Caco-2 (cell line): Measurements from ENCODE around the gene ADAMTS15. TPM values are rescaled to one million over a fixed set of nuclear protein-coding genes. Genes with fewer than 3 reads are reported as not detected.

Experiments used
- BruUV-seq: library from RNA; stranded (reverse); fragments of 400-500 nt; replicated peaks from 2 replicates; lab custom pipeline; 2021; lab: Mats Ljungman, UMichigan
- CTCF ChIA-PET: fragments of 300-600 bp; sonication (Branson Sonifier 250); formaldehyde crosslinking; loops from one replicate; lab custom pipeline; 2022; ENCODE audit warnings: antibody characterized with exemption; lab: Charles Lee
- POLR2A ChIA-PET: fragments of 300-600 bp; sonication (Branson Sonifier 250); formaldehyde crosslinking; loops from one replicate; lab custom pipeline; 2022; ENCODE audit warnings: antibody characterized with exemption; lab: Charles Lee
- DNase-seq, 2 experiments: peaks; one replicate each; pipeline versions ENCODE4 v3.0.0 to v3.0.0-alpha.2; 2020 to 2022
- H3K27me3 ChIP-seq: replicated peaks from 2 replicates; pipeline ENCODE4 v1.6.0; 2011; ENCODE audit warnings: low read length; ENCODE audit not compliant: control insufficient read depth, insufficient read depth
- H3K36me3 ChIP-seq: 2 replicates; pipeline ENCODE4 v1.5.1; 2011; ENCODE audit warnings: low read length; ENCODE audit not compliant: control insufficient read depth, insufficient read depth
- H3K4me1 ChIP-seq: fragments of 250-450 bp; sonication (Bioruptor Pico); 2 replicates; pipeline ENCODE4 v1.5.1; 2020; ENCODE audit warnings: mild to moderate bottlenecking
- H3K4me3 ChIP-seq: 2 replicates; pipeline ENCODE4 v1.5.1; 2011; ENCODE audit warnings: low read depth, mild to moderate bottlenecking, control low read depth, low read length
- H3K9me3 ChIP-seq: fragments of 250-450 bp; sonication (Bioruptor Pico); 2 replicates; pipeline ENCODE4 v1.5.1; 2020; ENCODE audit warnings: mild to moderate bottlenecking, moderate library complexity
- H3K27ac Mint-ChIP-seq: one replicate; pipeline ENCODE4 v1.8.0; 2022; ENCODE audit warnings: mixed read lengths; ENCODE audit not compliant: unreplicated experiment
- H3K27me3 Mint-ChIP-seq: one replicate; pipeline ENCODE4 v1.8.0; 2022; ENCODE audit warnings: mixed read lengths; ENCODE audit not compliant: insufficient read depth, unreplicated experiment
- H3K36me3 Mint-ChIP-seq: one replicate; pipeline ENCODE4 v1.8.0; 2022; ENCODE audit warnings: mild to moderate bottlenecking, mixed read lengths; ENCODE audit not compliant: insufficient read depth, unreplicated experiment
- H3K4me1 Mint-ChIP-seq: one replicate; pipeline ENCODE4 v1.8.0; 2022; ENCODE audit warnings: low read depth, mixed read lengths; ENCODE audit not compliant: unreplicated experiment
- H3K4me3 Mint-ChIP-seq: one replicate; pipeline ENCODE4 v1.8.0; 2022; ENCODE audit warnings: mild to moderate bottlenecking, moderate library complexity, mixed read lengths; ENCODE audit not compliant: unreplicated experiment
- H3K9me3 Mint-ChIP-seq: one replicate; pipeline ENCODE4 v1.8.0; 2022; ENCODE audit warnings: mixed read lengths; ENCODE audit not compliant: unreplicated experiment
- intact Hi-C: fragments of 100-400 bp; cut with micrococcal nuclease; formaldehyde crosslinking; loops from one replicate; pipeline ENCODE4 v1.10.0; 2022; ENCODE audit not compliant: unreplicated experiment
- total RNA-seq: library from RNA; stranded (reverse); gene quantifications from 2 replicates; pipeline ENCODE4 v1.2.3, GENCODE V29; 2022
- TF ChIP-seq, protein P1 (sequence below), 2 experiments: fragments of 200-600 bp in 1 of 2; IDR thresholded peaks; 1 replicate in 1 of 2; 2 replicates in 1 of 2; pipeline versions ENCODE4 v1.5.1 to v1.8.0; 2011 to 2022; ENCODE audit warnings: antibody characterized with exemption in 1 of 2, control low read depth in 1 of 2, inconsistent platforms in 1 of 2, low read depth in 1 of 2, low read length in 1 of 2, mild to moderate bottlenecking in 1 of 2, moderate library complexity in 1 of 2; ENCODE audit not compliant: insufficient read depth in 1 of 2, severe bottlenecking in 1 of 2, unreplicated experiment in 1 of 2

The ADAMTS15 gene
- total RNA-seq, 1 experiment from 2014 or later, result 0.20 TPM

DNA sequence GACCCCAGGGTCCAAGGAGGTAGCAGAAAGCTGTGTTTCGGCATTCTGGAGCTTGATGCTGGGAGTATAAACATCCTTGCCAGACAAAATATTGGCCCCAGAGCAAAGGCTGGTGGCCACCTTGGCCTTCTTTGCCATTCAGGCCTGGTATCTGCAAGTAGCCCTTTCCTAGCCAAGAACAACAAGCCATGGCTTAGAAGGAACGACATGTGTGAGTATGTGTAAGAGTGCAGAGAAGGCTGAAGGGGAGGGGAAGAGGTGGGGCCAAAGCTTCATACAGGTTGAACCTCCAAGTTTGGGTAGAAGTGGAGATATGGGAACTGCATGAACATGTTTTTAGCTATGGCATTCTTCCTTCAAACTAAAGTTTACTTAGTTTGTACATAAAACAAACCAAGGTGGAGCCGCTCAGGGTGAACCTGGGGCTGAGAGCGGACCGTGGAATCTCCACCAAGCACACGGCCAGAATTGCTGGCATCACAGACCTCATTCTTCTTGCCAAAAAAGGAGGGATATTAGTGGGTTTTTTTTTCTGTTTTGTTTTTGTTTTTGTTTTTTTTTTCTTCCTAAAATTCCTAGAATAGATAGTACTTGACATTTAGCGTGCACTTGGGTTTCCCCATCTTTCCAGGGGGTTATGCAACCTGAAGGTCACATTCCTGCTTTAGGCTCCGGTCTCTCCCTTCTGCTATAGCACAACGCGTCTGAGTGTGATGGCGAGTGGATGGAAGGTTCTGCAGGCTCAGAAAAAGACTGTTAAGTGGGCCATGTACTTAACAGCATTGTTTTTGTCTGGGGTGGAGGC, 70.9 kb downstream of the ADAMTS15 start:
- Mint-ChIP-seq H3K27ac (no peak overlapping the region), H3K4me3 (no peak overlapping the region), H3K4me1 (no peaks in the 10 kb centered on the region), H3K36me3 (no peaks in the 10 kb centered on the region), H3K9me3 (no peaks in the 10 kb centered on the region), H3K27me3 (no peaks in the 10 kb centered on the region)
- intact Hi-C loops, result no loop called here
- Histone ChIP-seq H3K36me3 (no peaks in the 10 kb centered on the region), H3K4me1 (peaks cover 20% of the 10 kb centered on the region; the same call in 1 of the 2 replicates), H3K4me3 (no peak overlapping the region), H3K27me3 (no peaks in the 10 kb centered on the region), H3K9me3 (no peaks in the 10 kb centered on the region)
- no TSS peak for BruUV-seq
- TF ChIP-seq, protein P1, sequence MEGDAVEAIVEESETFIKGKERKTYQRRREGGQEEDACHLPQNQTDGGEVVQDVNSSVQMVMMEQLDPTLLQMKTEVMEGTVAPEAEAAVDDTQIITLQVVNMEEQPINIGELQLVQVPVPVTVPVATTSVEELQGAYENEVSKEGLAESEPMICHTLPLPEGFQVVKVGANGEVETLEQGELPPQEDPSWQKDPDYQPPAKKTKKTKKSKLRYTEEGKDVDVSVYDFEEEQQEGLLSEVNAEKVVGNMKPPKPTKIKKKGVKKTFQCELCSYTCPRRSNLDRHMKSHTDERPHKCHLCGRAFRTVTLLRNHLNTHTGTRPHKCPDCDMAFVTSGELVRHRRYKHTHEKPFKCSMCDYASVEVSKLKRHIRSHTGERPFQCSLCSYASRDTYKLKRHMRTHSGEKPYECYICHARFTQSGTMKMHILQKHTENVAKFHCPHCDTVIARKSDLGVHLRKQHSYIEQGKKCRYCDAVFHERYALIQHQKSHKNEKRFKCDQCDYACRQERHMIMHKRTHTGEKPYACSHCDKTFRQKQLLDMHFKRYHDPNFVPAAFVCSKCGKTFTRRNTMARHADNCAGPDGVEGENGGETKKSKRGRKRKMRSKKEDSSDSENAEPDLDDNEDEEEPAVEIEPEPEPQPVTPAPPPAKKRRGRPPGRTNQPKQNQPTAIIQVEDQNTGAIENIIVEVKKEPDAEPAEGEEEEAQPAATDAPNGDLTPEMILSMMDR (IDR thresholded peaks at IDR 0.05; ENCODE audit: insufficient read depth in 1 of 2, low read depth in 1 of 2, low read length in 1 of 2, severe bottlenecking in 1 of 2, unreplicated experiment in 1 of 2), result no peak
- ChIA-PET CTCF (no interaction called here), POLR2A (no interaction called here)
- no peak for DNase-seq

DNA sequence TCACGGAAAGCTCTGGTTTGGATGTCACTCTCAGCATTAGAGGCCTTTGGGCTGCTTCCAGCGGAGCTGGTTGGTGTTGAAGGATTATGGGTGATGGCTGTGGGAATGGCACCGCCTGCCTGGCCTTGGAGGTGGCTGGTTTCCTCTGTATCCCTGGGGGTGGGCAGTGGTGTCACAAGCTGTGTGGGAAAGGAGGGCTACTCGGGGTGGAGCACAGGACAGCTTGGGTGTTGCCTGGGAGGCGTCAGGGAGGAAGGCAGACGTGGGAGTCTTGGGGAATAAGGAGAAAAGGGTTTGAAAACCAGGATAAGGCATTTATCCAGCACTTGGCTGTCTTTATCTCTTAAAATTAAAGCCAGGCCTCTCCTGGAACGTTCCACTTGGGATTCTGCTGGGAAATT, 71.8 kb downstream of the ADAMTS15 start:
- no peak for DNase-seq
- H3K36me3 Mint-ChIP-seq, result no peaks in the 10 kb centered on the region
- H3K4me1 Mint-ChIP-seq, result no peaks in the 10 kb centered on the region
- H3K27ac Mint-ChIP-seq, result no peak overlapping the region
- H3K4me1 ChIP-seq, result peaks cover 20% of the 10 kb centered on the region; the same call in 1 of the 2 replicates
- intact Hi-C loops, result no loop called here
- no peak overlapping the region for H3K4me3 ChIP-seq
- ChIA-PET CTCF (no interaction called here), POLR2A (no interaction called here)
- H3K9me3 ChIP-seq, result no peaks in the 10 kb centered on the region
- no peaks in the 10 kb centered on the region for H3K9me3 Mint-ChIP-seq
- no peaks in the 10 kb centered on the region for H3K27me3 Mint-ChIP-seq
- BruUV-seq, result no TSS peak
- TF ChIP-seq, protein P1 (IDR thresholded peaks at IDR 0.05; ENCODE audit: insufficient read depth in 1 of 2, low read depth in 1 of 2, low read length in 1 of 2, severe bottlenecking in 1 of 2, unreplicated experiment in 1 of 2), result no peak
- no peak overlapping the region for H3K4me3 Mint-ChIP-seq
- no peaks in the 10 kb centered on the region for H3K36me3 ChIP-seq
- H3K27me3 ChIP-seq, result no peaks in the 10 kb centered on the region

DNA sequence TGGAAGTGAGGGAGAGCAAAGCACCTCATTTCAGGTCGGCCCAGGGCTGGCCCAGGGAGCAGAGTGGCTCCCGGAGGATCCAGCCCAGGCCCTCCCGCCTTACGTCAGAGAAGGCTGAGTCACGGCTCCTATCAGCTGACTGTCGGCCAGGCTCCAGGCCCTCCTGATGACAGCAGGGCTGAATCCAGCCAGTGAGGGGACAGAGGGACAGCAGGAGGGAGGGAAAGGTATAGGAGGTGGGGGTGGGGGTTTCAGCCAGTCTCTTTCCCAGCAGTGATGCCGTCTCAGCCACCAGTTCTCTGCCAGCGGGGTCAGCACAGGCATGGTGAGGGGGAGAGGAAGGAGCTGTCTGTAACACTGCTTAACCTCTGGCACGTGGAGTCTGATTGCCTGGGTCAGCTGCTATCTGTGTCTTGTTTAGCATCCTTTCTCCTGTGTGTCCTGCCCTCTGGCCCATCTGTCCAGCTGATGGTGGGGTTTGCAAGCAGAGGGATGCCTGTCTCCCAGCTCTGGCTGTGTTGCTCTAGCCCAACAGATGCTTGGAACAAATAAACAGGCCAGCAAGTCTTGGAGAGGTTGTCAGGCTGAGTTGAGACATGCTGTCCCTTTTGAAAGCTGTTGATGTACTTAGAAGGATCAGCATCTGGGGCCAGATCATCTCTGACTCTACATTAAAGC, 74.0 kb downstream of the ADAMTS15 start:
- Mint-ChIP-seq H3K27ac (no peak overlapping the region), H3K36me3 (no peaks in the 10 kb centered on the region), H3K4me3 (no peak overlapping the region), H3K9me3 (no peaks in the 10 kb centered on the region), H3K27me3 (no peaks in the 10 kb centered on the region), H3K4me1 (peaks cover 1% of the 10 kb centered on the region)
- CTCF ChIA-PET, result no interaction called here
- POLR2A ChIA-PET, result no interaction called here
- TF ChIP-seq, protein P1 (IDR thresholded peaks at IDR 0.05; ENCODE audit: insufficient read depth in 1 of 2, low read depth in 1 of 2, low read length in 1 of 2, severe bottlenecking in 1 of 2, unreplicated experiment in 1 of 2), result no peak
- Histone ChIP-seq H3K4me3 (no peak overlapping the region), H3K36me3 (no peaks in the 10 kb centered on the region), H3K9me3 (no peaks in the 10 kb centered on the region), H3K4me1 (peaks cover 22% of the 10 kb centered on the region; the same call in 1 of the 2 replicates), H3K27me3 (no peaks in the 10 kb centered on the region)
- intact Hi-C loops, result no loop called here
- DNase-seq, result peak; percentile 62 to 79
- no TSS peak for BruUV-seq
